DOHH2 (cell line): ENCODE results near the gene ZNF415.

ENCODE experiments used
- CTCF ChIP-seq: fragments of 200-600 bp; sonication (generic); IDR thresholded peaks from one replicate; pipeline ENCODE4 v1.5.1; 2014; ENCODE audit warnings: antibody characterized with exemption, mild to moderate bottlenecking, low read depth, low read length; ENCODE audit not compliant: poor library complexity, severe bottlenecking
- EZH2phosphoT487 ChIP-seq: fragments of 200-600 bp; sonication (generic); IDR thresholded peaks from 2 replicates; pipeline ENCODE4 v1.6.1; 2017; ENCODE audit warnings: borderline replicate concordance, mild to moderate bottlenecking, antibody characterized with exemption, low read length, moderate library complexity, mixed read lengths

GRCh38 chr19:53172889-53173288 is 40.2 kb upstream of the ZNF415 start:
- TF ChIP-seq CTCF (no peak), EZH2phosphoT487 (no peak)
